Hepatic stellate cell (primary cell): ENCODE data around the gene SOS1.
A peak's percentile ranks its signal among the peaks of the same experiment; 100 is the strongest.
"Not testable (repeated sequence)": the region's sequence is repeated elsewhere in the genome, so short reads cannot be mapped to it uniquely, and the experiment has no call there.

Source experiments
- DNase-seq: peaks from one replicate; pipeline ENCODE4 v3.0.0; 2011; ENCODE audit warnings: low spot score

Gene SOS1

GRCh38 chr2:39099870-39100728 lies 20.8 kb downstream of the SOS1 start:
- DNase-seq, result no peak

- DNase-seq, result no peak
Measured at GRCh38 chr2:39099310-39099869, 21.5 kb downstream of the SOS1 start.

GRCh38 chr2:39095624-39096023 lies 25.2 kb downstream of the SOS1 start:
- no peak for DNase-seq

GRCh38 chr2:39094717-39095363 lies 26.0 kb downstream of the SOS1 start:
- no peak for DNase-seq

- DNase-seq, result no peak
Measured at GRCh38 chr2:39093218-39093898, 27.5 kb downstream of the SOS1 start.

- DNase-seq, result no peak
Measured at GRCh38 chr2:39091543-39091942, 29.3 kb downstream of the SOS1 start.

GRCh38 chr2:39091063-39091462 lies 29.8 kb downstream of the SOS1 start:
- DNase-seq, result no peak

- no peak for DNase-seq
Measured at GRCh38 chr2:39080152-39080551, 40.7 kb downstream of the SOS1 start.

GRCh38 chr2:39069890-39070465 lies 50.9 kb downstream of the SOS1 start:
- no peak for DNase-seq

- no peak for DNase-seq
Measured at GRCh38 chr2:39069136-39069515, 51.7 kb downstream of the SOS1 start.

- DNase-seq, result no peak
Measured at GRCh38 chr2:39068299-39069135, 52.3 kb downstream of the SOS1 start.

- DNase-seq, result no peak
Measured at GRCh38 chr2:39065616-39066015, 55.2 kb downstream of the SOS1 start.

GRCh38 chr2:39062320-39062719 lies 58.5 kb downstream of the SOS1 start:
- no peak for DNase-seq

- no peak for DNase-seq
Measured at GRCh38 chr2:39061280-39061679, 59.6 kb downstream of the SOS1 start.

GRCh38 chr2:39059366-39059952 lies 61.4 kb downstream of the SOS1 start:
- DNase-seq, result peak; percentile 20

GRCh38 chr2:39058101-39058500 lies 62.8 kb downstream of the SOS1 start:
- DNase-seq, result no peak

GRCh38 chr2:39052665-39053064 lies 68.2 kb downstream of the SOS1 start:
- not testable (repeated sequence) for DNase-seq

- DNase-seq, result no peak
Measured at GRCh38 chr2:39050109-39050508, 70.7 kb downstream of the SOS1 start.

GRCh38 chr2:39039072-39039471 lies 81.8 kb downstream of the SOS1 start:
- DNase-seq, result no peak

- no peak for DNase-seq
Measured at GRCh38 chr2:39033980-39034379, 86.9 kb downstream of the SOS1 start.

- DNase-seq, result no peak
Measured at GRCh38 chr2:39027421-39027820, 93.4 kb downstream of the SOS1 start.
